ENCODE measurements around the gene TXNIP. TPM values are rescaled to one million over a fixed set of nuclear protein-coding genes. Genes with fewer than 3 reads are reported as not detected.

The TXNIP gene
- total RNA-seq, 1 experiment from 2014 or later = 2.5 TPM

DNA sequence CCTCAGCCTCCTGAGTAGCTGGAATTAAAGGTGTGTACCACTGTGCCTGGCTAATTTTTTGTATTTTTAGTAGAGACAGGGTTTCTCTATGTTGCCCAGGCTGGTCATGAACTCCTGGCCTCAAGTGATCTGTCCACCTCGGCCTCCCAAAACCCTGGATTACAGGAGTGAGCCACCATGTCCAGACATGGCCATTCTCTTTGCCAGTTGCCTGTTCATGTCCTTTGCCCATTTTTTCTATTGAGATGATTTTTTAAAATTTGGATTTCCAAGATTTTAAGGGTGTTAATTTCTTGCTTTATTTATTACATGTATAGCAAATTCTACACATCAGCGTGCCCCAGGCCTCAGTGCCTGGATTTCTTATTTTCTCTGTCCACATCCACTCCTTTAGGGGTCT lies 29.1 kb downstream of the TXNIP start:
- ATAC-seq (no peak), DNase-seq (ENCODE audit: low read depth, low spot score) (no peak)
- no peak for TF ChIP-seq SRF (IDR thresholded peaks at IDR 0.05; ENCODE audit: low read depth)
- TF ChIP-seq RAD21 (IDR thresholded peaks at IDR 0.05; ENCODE audit: low read depth) = no peak
- TF ChIP-seq POLR2A (IDR thresholded peaks at IDR 0.05; ENCODE audit: borderline replicate concordance, extremely low read depth, insufficient read depth, insufficient read length) = no peak
- TF ChIP-seq, protein P1, sequence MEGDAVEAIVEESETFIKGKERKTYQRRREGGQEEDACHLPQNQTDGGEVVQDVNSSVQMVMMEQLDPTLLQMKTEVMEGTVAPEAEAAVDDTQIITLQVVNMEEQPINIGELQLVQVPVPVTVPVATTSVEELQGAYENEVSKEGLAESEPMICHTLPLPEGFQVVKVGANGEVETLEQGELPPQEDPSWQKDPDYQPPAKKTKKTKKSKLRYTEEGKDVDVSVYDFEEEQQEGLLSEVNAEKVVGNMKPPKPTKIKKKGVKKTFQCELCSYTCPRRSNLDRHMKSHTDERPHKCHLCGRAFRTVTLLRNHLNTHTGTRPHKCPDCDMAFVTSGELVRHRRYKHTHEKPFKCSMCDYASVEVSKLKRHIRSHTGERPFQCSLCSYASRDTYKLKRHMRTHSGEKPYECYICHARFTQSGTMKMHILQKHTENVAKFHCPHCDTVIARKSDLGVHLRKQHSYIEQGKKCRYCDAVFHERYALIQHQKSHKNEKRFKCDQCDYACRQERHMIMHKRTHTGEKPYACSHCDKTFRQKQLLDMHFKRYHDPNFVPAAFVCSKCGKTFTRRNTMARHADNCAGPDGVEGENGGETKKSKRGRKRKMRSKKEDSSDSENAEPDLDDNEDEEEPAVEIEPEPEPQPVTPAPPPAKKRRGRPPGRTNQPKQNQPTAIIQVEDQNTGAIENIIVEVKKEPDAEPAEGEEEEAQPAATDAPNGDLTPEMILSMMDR (IDR thresholded peaks at IDR 0.05 in 2 of 3, conservative IDR thresholded peaks at IDR 0.05 in 1 of 3; ENCODE audit: borderline replicate concordance in 1 of 3, insufficient read depth in 1 of 3, low read depth in 2 of 3, low read length in 2 of 3) = no peak
- no peak for TF ChIP-seq EGR1 (IDR thresholded peaks at IDR 0.05; ENCODE audit: low read depth)
- Histone ChIP-seq H3K9me3 (ENCODE audit: control insufficient read depth in 1 of 2, insufficient read depth in 1 of 2, low read depth in 1 of 2, low read length in 2 of 2) (no peaks in the 10 kb centered on the region; a peak in 1 of 4 replicates), H2AFZ (ENCODE audit: low read depth, low read length, poor library complexity, severe bottlenecking) (no peak overlapping the region), H3K36me3 (ENCODE audit: control insufficient read depth in 1 of 2, insufficient read depth in 2 of 2, low read length in 2 of 2) (no peaks in the 10 kb centered on the region), H3K9me2 (ENCODE audit: insufficient read depth) (no peaks in the 10 kb centered on the region), H3K27ac (ENCODE audit: low read depth, low read length) (no peak overlapping the region), H3K4me2 (ENCODE audit: low read length) (no peak overlapping the region), H3K79me2 (ENCODE audit: insufficient read depth, low read length) (no peaks in the 10 kb centered on the region), H3K4me3 (replicated peaks in 1 of 2; ENCODE audit: low read depth in 1 of 2, low read length in 2 of 2) (no peak overlapping the region), H4K20me1 (ENCODE audit: insufficient read depth) (no peaks in the 10 kb centered on the region), H3K27me3 (ENCODE audit: insufficient read depth, low read length) (no peaks in the 10 kb centered on the region), H3K9ac (ENCODE audit: low read length) (no peak overlapping the region), H3K4me1 (ENCODE audit: control insufficient read depth in 1 of 2, insufficient read depth in 2 of 2, low read length in 2 of 2) (peaks cover 15 to 21% of the 10 kb centered on the region in 2 experiments)
- RAD21 ChIA-PET (ENCODE audit: low non-redundant PET in 1 of 2, low total read pairs in 2 of 2, uncharacterized antibody in 2 of 2, unreplicated experiment in 2 of 2) = no interaction called here
- CTCF ChIA-PET = interaction anchor here (1.0 kb wide), 1 partner anchor 13 kb away, joined by 3 read pairs; no protein-coding TSS in a partner anchor
- intact Hi-C loops (cut with micrococcal nuclease) = no loop called here
- BruUV-seq (replicated peaks) = no TSS peak
- POLR2A ChIA-PET = no interaction called here

- H2AFZ ChIP-seq (ENCODE audit: low read depth, low read length, poor library complexity, severe bottlenecking) = peak overlapping the region; percentile 42
- intact Hi-C loops (cut with micrococcal nuclease) = loop anchor here (1.0 kb wide), 1 partner anchor 8 kb away; no protein-coding TSS in a partner anchor
- H3K9me2 ChIP-seq (ENCODE audit: insufficient read depth) = no peaks in the 10 kb centered on the region
- H3K4me2 ChIP-seq (ENCODE audit: low read length) = peak overlapping the region; percentile 80
- peak overlapping the region; percentile 70 to 73 for H3K4me3 ChIP-seq (replicated peaks in 1 of 2; ENCODE audit: low read depth in 1 of 2, low read length in 2 of 2)
- ChIA-PET POLR2A (interaction anchor here (0.9 to 2.1 kb wide), 13 partner anchors 12 to 107 kb away, joined by 3 to 22 read pairs (median 5); partner anchors contain the start of gene RBM8A), RAD21 (ENCODE audit: low non-redundant PET in 1 of 2, low total read pairs in 2 of 2, uncharacterized antibody in 2 of 2, unreplicated experiment in 2 of 2) (no interaction called here), CTCF (interaction anchor here (0.7 to 2.4 kb wide), 8 partner anchors 12 to 120 kb away, joined by 4 to 11 read pairs (median 8); partner anchors contain the start of genes NUDT17, PIAS3 and RBM8A)
- peak overlapping the region; percentile 67 for H3K9ac ChIP-seq (ENCODE audit: low read length)
- H3K9me3 ChIP-seq (ENCODE audit: control insufficient read depth in 1 of 2, insufficient read depth in 1 of 2, low read depth in 1 of 2, low read length in 2 of 2) = no peaks in the 10 kb centered on the region; a peak in 1 of 4 replicates
- no peaks in the 10 kb centered on the region for H3K79me2 ChIP-seq (ENCODE audit: insufficient read depth, low read length)
- peak overlapping the region; percentile 64 for H3K27ac ChIP-seq (ENCODE audit: low read depth, low read length)
- ATAC-seq (no peak), DNase-seq (ENCODE audit: low read depth, low spot score) (no peak)
- peaks cover 19 to 27% of the 10 kb centered on the region in 2 experiments for H3K4me1 ChIP-seq (ENCODE audit: control insufficient read depth in 1 of 2, insufficient read depth in 2 of 2, low read length in 2 of 2)
- H4K20me1 ChIP-seq (ENCODE audit: insufficient read depth) = no peaks in the 10 kb centered on the region
- no TSS peak for BruUV-seq (replicated peaks)
- no peaks in the 10 kb centered on the region for H3K36me3 ChIP-seq (ENCODE audit: control insufficient read depth in 1 of 2, insufficient read depth in 2 of 2, low read length in 2 of 2)
- no peaks in the 10 kb centered on the region for H3K27me3 ChIP-seq (ENCODE audit: insufficient read depth, low read length)
- TF ChIP-seq ATF3 (IDR thresholded peaks at IDR 0.05) (no peak), POLR2A (IDR thresholded peaks at IDR 0.05; ENCODE audit: borderline replicate concordance, extremely low read depth, insufficient read depth, insufficient read length) (no peak), CBX3 (IDR thresholded peaks at IDR 0.05; ENCODE audit: low read depth) (no peak), SP1 (IDR thresholded peaks at IDR 0.05; ENCODE audit: low read depth) (no peak), EZH2phosphoT487 (IDR thresholded peaks at IDR 0.05; ENCODE audit: borderline replicate concordance) (no peak), RAD21 (IDR thresholded peaks at IDR 0.05; ENCODE audit: low read depth) (no peak), CEBPB (IDR thresholded peaks at IDR 0.05; ENCODE audit: low read depth) (no peak), TCF7L2 (IDR thresholded peaks at IDR 0.05; ENCODE audit: borderline replicate concordance, extremely low read depth, insufficient read depth, insufficient read length) (no peak), YY1 (IDR thresholded peaks at IDR 0.05; ENCODE audit: extremely low read depth, insufficient replicate concordance, low read depth, low read length) (no peak), EZH2 (IDR thresholded peaks at IDR 0.05) (no peak)
- TF ChIP-seq, protein P2, sequence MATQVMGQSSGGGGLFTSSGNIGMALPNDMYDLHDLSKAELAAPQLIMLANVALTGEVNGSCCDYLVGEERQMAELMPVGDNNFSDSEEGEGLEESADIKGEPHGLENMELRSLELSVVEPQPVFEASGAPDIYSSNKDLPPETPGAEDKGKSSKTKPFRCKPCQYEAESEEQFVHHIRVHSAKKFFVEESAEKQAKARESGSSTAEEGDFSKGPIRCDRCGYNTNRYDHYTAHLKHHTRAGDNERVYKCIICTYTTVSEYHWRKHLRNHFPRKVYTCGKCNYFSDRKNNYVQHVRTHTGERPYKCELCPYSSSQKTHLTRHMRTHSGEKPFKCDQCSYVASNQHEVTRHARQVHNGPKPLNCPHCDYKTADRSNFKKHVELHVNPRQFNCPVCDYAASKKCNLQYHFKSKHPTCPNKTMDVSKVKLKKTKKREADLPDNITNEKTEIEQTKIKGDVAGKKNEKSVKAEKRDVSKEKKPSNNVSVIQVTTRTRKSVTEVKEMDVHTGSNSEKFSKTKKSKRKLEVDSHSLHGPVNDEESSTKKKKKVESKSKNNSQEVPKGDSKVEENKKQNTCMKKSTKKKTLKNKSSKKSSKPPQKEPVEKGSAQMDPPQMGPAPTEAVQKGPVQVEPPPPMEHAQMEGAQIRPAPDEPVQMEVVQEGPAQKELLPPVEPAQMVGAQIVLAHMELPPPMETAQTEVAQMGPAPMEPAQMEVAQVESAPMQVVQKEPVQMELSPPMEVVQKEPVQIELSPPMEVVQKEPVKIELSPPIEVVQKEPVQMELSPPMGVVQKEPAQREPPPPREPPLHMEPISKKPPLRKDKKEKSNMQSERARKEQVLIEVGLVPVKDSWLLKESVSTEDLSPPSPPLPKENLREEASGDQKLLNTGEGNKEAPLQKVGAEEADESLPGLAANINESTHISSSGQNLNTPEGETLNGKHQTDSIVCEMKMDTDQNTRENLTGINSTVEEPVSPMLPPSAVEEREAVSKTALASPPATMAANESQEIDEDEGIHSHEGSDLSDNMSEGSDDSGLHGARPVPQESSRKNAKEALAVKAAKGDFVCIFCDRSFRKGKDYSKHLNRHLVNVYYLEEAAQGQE (IDR thresholded peaks at IDR 0.05; ENCODE audit: low read depth) = no peak
These were observed 31.1 kb downstream of the TXNIP start for GRCh38 chr1:145965119-145965744.
